HCT116 (cell line): ENCODE results near the gene ZCCHC2. TPM values are rescaled to one million over a fixed set of nuclear protein-coding genes. Genes with fewer than 3 reads are reported as not detected.

Experiments
- ATAC-seq: fragments of 200-7000 bp; cut with Tn5 transposase; 2 replicates; pipeline ENCODE4 v1.9.1; 2020; ENCODE audit warnings: mild to moderate bottlenecking, moderate library complexity
- BruUV-seq: library from RNA; stranded (reverse); fragments of 400-500 nt; replicated peaks from 2 replicates; lab custom pipeline; 2021; lab: Mats Ljungman, UMichigan
- CTCF ChIA-PET: fragments of 300-600 bp; sonication (Branson Sonifier 250); formaldehyde crosslinking; loops from one replicate; lab custom pipeline; 2021; ENCODE audit warnings: antibody characterized with exemption; lab: Charles Lee
- POLR2A ChIA-PET: fragments of 300-600, 350-600 bp; sonication (Branson Sonifier 250); formaldehyde crosslinking; loops from one replicate; lab custom pipeline; 2021; ENCODE audit warnings: antibody characterized with exemption; lab: Charles Lee
- RAD21 ChIA-PET, 2 experiments: fragments of 300-600 bp; sonication (Branson Sonifier 250); formaldehyde crosslinking; loops; one replicate each; lab custom pipeline; 2023; ENCODE audit warnings: low total read pairs in 2 of 2; ENCODE audit not compliant: uncharacterized antibody in 2 of 2, unreplicated experiment in 2 of 2, low non-redundant PET in 1 of 2; lab: Charles Lee
- DNase-seq: peaks from one replicate; pipeline ENCODE4 v3.0.0-alpha.2; 2010; ENCODE audit warnings: low read depth, low spot score
- H2AFZ ChIP-seq: fragments of 200-600 bp; shearing (Covaris generic), sonication (generic); 2 replicates; pipeline ENCODE4 v1.6.1; 2017; ENCODE audit warnings: low read depth, mixed run types, mixed read lengths, antibody characterized with exemption, low read length; ENCODE audit not compliant: poor library complexity, severe bottlenecking
- H3K27ac ChIP-seq: 2 replicates; pipeline ENCODE4 v1.5.1; 2012; ENCODE audit warnings: low read depth, low read length
- H3K27me3 ChIP-seq: fragments of 200-600 bp; sonication (generic); 2 replicates; pipeline ENCODE4 v1.6.1; 2016; ENCODE audit warnings: mixed run types, low read length, mixed read lengths; ENCODE audit not compliant: insufficient read depth
- H3K36me3 ChIP-seq, 2 experiments: fragments of 200-500 bp in 1 of 2; fragments of 200-600 bp in 1 of 2; sonication (Bioruptor generic) in 1 of 2; sonication (generic) in 1 of 2; 2 replicates each; pipeline versions ENCODE4 v1.5.1 to v1.6.1; 2014 to 2016; ENCODE audit warnings: low read length in 2 of 2, inconsistent platforms in 1 of 2, mixed read lengths in 1 of 2, mixed run types in 1 of 2; ENCODE audit not compliant: insufficient read depth in 2 of 2, control insufficient read depth in 1 of 2
- H3K4me1 ChIP-seq, 2 experiments: fragments of 200-600 bp in 1 of 2; sonication (generic) in 1 of 2; 2 replicates each; pipeline versions ENCODE4 v1.5.1 to v1.6.1; 2012 to 2017; ENCODE audit warnings: low read length in 2 of 2, inconsistent platforms in 1 of 2, mild to moderate bottlenecking in 1 of 2, mixed read lengths in 1 of 2, mixed run types in 1 of 2, moderate library complexity in 1 of 2; ENCODE audit not compliant: insufficient read depth in 2 of 2, control insufficient read depth in 1 of 2
- H3K4me2 ChIP-seq: fragments of 200-600 bp; sonication (generic); 2 replicates; pipeline ENCODE4 v1.6.1; 2017; ENCODE audit warnings: mixed run types, low read length, mixed read lengths
- H3K4me3 ChIP-seq, 2 experiments: fragments of 200-600 bp in 1 of 2; sonication (generic) in 1 of 2; replicated peaks in 1 of 2; 2 replicates each; pipeline ENCODE4 v1.5.1; 2011 to 2016; ENCODE audit warnings: low read length in 2 of 2, control low read depth in 1 of 2, low read depth in 1 of 2, mild to moderate bottlenecking in 1 of 2, mixed read lengths in 1 of 2, mixed run types in 1 of 2
- H3K79me2 ChIP-seq: fragments of 200-600 bp; sonication (generic); 2 replicates; pipeline ENCODE4 v1.6.1; 2017; ENCODE audit warnings: mild to moderate bottlenecking, mixed run types, low read length, moderate library complexity, mixed read lengths; ENCODE audit not compliant: insufficient read depth
- H3K9ac ChIP-seq: fragments of 200-600 bp; sonication (generic); 2 replicates; pipeline ENCODE4 v1.6.1; 2016; ENCODE audit warnings: low read length, mixed read lengths
- H3K9me2 ChIP-seq: fragments of 200-600 bp; sonication (generic), shearing (Covaris generic); 2 replicates; pipeline ENCODE4 v1.6.1; 2017; ENCODE audit warnings: mixed run types, mild to moderate bottlenecking, moderate library complexity; ENCODE audit not compliant: insufficient read depth
- H3K9me3 ChIP-seq, 2 experiments: fragments of 200-500 bp in 1 of 2; fragments of 200-600 bp in 1 of 2; sonication (Bioruptor generic) in 1 of 2; sonication (generic) in 1 of 2; 2 replicates each; pipeline ENCODE4 v1.6.1; 2014 to 2017; ENCODE audit warnings: low read length in 2 of 2, mixed read lengths in 2 of 2, inconsistent platforms in 1 of 2, low read depth in 1 of 2, mild to moderate bottlenecking in 1 of 2, mixed run types in 1 of 2, moderate library complexity in 1 of 2; ENCODE audit not compliant: control insufficient read depth in 1 of 2, insufficient read depth in 1 of 2
- H4K20me1 ChIP-seq: fragments of 200-600 bp; sonication (generic), shearing (Covaris generic); 2 replicates; pipeline ENCODE4 v1.6.1; 2017; ENCODE audit warnings: mixed run types, mild to moderate bottlenecking, moderate library complexity; ENCODE audit not compliant: insufficient read depth
- EGR1 ChIP-seq: IDR thresholded peaks from 2 replicates; pipeline ENCODE4 v1.6.1; 2012; ENCODE audit warnings: low read depth
- ELF1 ChIP-seq: IDR thresholded peaks from 2 replicates; pipeline ENCODE4 v1.6.1; 2012; ENCODE audit warnings: low read depth, borderline replicate concordance
- FOSL1 ChIP-seq: IDR thresholded peaks from 2 replicates; pipeline ENCODE4 v1.6.1; 2012; ENCODE audit warnings: low read depth
- POLR2A ChIP-seq: IDR thresholded peaks from 2 replicates; pipeline ENCODE4 v1.7.0; 2011; ENCODE audit warnings: borderline replicate concordance; ENCODE audit not compliant: insufficient read depth, insufficient read length; ENCODE audit errors: extremely low read depth
- POLR2AphosphoS5 ChIP-seq: IDR thresholded peaks from 2 replicates; pipeline ENCODE4 v1.6.1; 2011; ENCODE audit warnings: mild to moderate bottlenecking, low read depth, low read length, moderate library complexity
- RAD21 ChIP-seq: IDR thresholded peaks from 2 replicates; pipeline ENCODE4 v1.6.1; 2012; ENCODE audit warnings: low read depth, mild to moderate bottlenecking
- SIN3A ChIP-seq: IDR thresholded peaks from 2 replicates; pipeline ENCODE4 v1.6.1; 2012; ENCODE audit warnings: low read depth
- SP1 ChIP-seq: IDR thresholded peaks from 2 replicates; pipeline ENCODE4 v1.6.1; 2012; ENCODE audit warnings: low read depth
- YY1 ChIP-seq: IDR thresholded peaks from 2 replicates; pipeline ENCODE4 v1.6.1; 2011; ENCODE audit warnings: low read length, low read depth, moderate library complexity, mild to moderate bottlenecking; ENCODE audit not compliant: insufficient replicate concordance; ENCODE audit errors: extremely low read depth
- ZNF274 ChIP-seq: fragments of 200-500 bp; sonication (Bioruptor generic); IDR thresholded peaks from 2 replicates; pipeline ENCODE4 v1.6.1; 2014; ENCODE audit warnings: mild to moderate bottlenecking, low read depth, low read length, inconsistent platforms
- intact Hi-C: fragments of 100-400 bp; cut with micrococcal nuclease; formaldehyde crosslinking; loops from 2 replicates; pipeline ENCODE4 v1.10.0; 2022
- total RNA-seq: library from RNA; stranded (reverse); gene quantifications from one replicate; pipeline ENCODE4 v1.2.1, GENCODE V29; 2021; ENCODE audit not compliant: unreplicated experiment
- TF ChIP-seq, protein P1 (sequence below): IDR thresholded peaks from 2 replicates; pipeline ENCODE4 v1.6.1; 2012
- TF ChIP-seq, protein P2 (sequence below): IDR thresholded peaks from 2 replicates; pipeline ENCODE4 v1.6.1; 2012
- TF ChIP-seq, protein P3 (sequence below): IDR thresholded peaks from 2 replicates; pipeline ENCODE4 v1.6.1; 2012; ENCODE audit warnings: low read depth

Gene ZCCHC2
- total RNA-seq, 1 experiment from 2014 or later: 17.7 TPM

- TF ChIP-seq, protein P1, sequence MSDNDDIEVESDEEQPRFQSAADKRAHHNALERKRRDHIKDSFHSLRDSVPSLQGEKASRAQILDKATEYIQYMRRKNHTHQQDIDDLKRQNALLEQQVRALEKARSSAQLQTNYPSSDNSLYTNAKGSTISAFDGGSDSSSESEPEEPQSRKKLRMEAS: no peak
Measured at GRCh38 chr18:62499263-62499650, 23.6 kb upstream of the ZCCHC2 start (continued).

- DNase-seq: no peak
- Histone ChIP-seq H3K4me1 (no peaks in the 10 kb centered on the region), H3K27me3 (no peaks in the 10 kb centered on the region), H3K4me3 (no peak overlapping the region), H3K9me2 (no peaks in the 10 kb centered on the region), H3K27ac (no peak overlapping the region), H3K9ac (no peak overlapping the region), H2AFZ (no peak overlapping the region), H4K20me1 (no peaks in the 10 kb centered on the region), H3K4me2 (no peak overlapping the region), H3K9me3 (no peaks in the 10 kb centered on the region), H3K36me3 (no peaks in the 10 kb centered on the region), H3K79me2 (no peaks in the 10 kb centered on the region)
- TF ChIP-seq YY1: no peak
- no peak for TF ChIP-seq RAD21
- TF ChIP-seq SP1: no peak
- no peak for TF ChIP-seq POLR2A
- no peak for TF ChIP-seq SIN3A
- no peak for TF ChIP-seq POLR2AphosphoS5
- TF ChIP-seq, protein P2, sequence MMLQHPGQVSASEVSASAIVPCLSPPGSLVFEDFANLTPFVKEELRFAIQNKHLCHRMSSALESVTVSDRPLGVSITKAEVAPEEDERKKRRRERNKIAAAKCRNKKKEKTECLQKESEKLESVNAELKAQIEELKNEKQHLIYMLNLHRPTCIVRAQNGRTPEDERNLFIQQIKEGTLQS: no peak
- TF ChIP-seq, protein P3, sequence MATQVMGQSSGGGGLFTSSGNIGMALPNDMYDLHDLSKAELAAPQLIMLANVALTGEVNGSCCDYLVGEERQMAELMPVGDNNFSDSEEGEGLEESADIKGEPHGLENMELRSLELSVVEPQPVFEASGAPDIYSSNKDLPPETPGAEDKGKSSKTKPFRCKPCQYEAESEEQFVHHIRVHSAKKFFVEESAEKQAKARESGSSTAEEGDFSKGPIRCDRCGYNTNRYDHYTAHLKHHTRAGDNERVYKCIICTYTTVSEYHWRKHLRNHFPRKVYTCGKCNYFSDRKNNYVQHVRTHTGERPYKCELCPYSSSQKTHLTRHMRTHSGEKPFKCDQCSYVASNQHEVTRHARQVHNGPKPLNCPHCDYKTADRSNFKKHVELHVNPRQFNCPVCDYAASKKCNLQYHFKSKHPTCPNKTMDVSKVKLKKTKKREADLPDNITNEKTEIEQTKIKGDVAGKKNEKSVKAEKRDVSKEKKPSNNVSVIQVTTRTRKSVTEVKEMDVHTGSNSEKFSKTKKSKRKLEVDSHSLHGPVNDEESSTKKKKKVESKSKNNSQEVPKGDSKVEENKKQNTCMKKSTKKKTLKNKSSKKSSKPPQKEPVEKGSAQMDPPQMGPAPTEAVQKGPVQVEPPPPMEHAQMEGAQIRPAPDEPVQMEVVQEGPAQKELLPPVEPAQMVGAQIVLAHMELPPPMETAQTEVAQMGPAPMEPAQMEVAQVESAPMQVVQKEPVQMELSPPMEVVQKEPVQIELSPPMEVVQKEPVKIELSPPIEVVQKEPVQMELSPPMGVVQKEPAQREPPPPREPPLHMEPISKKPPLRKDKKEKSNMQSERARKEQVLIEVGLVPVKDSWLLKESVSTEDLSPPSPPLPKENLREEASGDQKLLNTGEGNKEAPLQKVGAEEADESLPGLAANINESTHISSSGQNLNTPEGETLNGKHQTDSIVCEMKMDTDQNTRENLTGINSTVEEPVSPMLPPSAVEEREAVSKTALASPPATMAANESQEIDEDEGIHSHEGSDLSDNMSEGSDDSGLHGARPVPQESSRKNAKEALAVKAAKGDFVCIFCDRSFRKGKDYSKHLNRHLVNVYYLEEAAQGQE: no peak
- TF ChIP-seq ELF1: no peak
- no peak for TF ChIP-seq FOSL1
- no peak for TF ChIP-seq EGR1
- TF ChIP-seq ZNF274: no peak
- CTCF ChIA-PET: no interaction called here
- no peak for ATAC-seq
- no TSS peak for BruUV-seq
- RAD21 ChIA-PET: no interaction called here
- POLR2A ChIA-PET: no interaction called here
- intact Hi-C loops: no loop called here
Measured at GRCh38 chr18:62500174-62500573, 22.7 kb upstream of the ZCCHC2 start.
